ENCODE data around the gene LAMB3. TPM values are rescaled to one million over a fixed set of nuclear protein-coding genes. Genes with fewer than 3 reads are reported as not detected.

The LAMB3 gene
- total RNA-seq, 4 donors from 2014 or later, result 47.2 to 147 (median 126) TPM

DNA sequence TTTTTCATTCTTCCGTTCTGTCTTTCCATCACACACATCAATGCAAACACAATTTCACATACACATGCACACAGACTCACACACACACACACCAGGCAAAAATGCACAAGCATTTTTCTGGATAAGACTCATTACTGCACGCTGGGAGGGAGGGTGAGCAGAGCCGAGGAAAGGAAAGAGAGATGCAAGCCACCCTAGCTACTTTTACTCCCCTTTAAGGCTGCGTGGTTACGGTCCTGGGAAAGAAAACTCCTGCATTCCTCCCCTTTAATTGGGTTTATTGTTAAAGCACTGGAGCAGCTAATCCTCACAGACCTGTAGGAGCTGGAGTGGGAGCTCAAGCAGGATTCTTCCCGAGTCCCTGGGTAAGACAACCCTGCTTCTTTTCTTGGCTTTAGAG, 68.8 kb downstream of the LAMB3 start, which contains the start of gene CAMK1G:
Gene CAMK1G, plus strand, starts transcription at position 307 of the 400 bp plus-strand sequence. CDS start 11,270 bp downstream, outside the sequence.
- TF ChIP-seq POLR2AphosphoS5 (IDR thresholded peaks at IDR 0.05) (no peak), EP300 (IDR thresholded peaks at IDR 0.05; ENCODE audit: low read depth) (no peak), POLR2A (IDR thresholded peaks at IDR 0.05) (no peak)
- TF ChIP-seq, protein P1, sequence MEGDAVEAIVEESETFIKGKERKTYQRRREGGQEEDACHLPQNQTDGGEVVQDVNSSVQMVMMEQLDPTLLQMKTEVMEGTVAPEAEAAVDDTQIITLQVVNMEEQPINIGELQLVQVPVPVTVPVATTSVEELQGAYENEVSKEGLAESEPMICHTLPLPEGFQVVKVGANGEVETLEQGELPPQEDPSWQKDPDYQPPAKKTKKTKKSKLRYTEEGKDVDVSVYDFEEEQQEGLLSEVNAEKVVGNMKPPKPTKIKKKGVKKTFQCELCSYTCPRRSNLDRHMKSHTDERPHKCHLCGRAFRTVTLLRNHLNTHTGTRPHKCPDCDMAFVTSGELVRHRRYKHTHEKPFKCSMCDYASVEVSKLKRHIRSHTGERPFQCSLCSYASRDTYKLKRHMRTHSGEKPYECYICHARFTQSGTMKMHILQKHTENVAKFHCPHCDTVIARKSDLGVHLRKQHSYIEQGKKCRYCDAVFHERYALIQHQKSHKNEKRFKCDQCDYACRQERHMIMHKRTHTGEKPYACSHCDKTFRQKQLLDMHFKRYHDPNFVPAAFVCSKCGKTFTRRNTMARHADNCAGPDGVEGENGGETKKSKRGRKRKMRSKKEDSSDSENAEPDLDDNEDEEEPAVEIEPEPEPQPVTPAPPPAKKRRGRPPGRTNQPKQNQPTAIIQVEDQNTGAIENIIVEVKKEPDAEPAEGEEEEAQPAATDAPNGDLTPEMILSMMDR (IDR thresholded peaks at IDR 0.05), result no peak
- 8 to 19% methylated on average over 5 to 6 of the region's 6 CpGs for WGBS, 2 donors (ENCODE audit: low coverage in 1 of 2)
- Histone ChIP-seq H3K36me3 (no peaks in the 10 kb centered on the region), H3K27ac (no peak within 1 kb of the TSS), H3K4me3 (no peak within 1 kb of the TSS), H3K9me3 (no peaks in the 10 kb centered on the region), H3K27me3 (peaks cover 64% of the 10 kb centered on the region), H3K4me1 (peaks cover 0 to 8% (median 6%) of the 10 kb centered on the region in 4 donors)
- intact Hi-C loops (cut with DNase I; ENCODE audit: low total_unique reads), result no loop called here
- in situ Hi-C loops (cut with MboI; ENCODE audit: low pct_ligation_motif_present in 1 of 4, low pct_unique_long_range_greater_than_20kb in 1 of 4, low sequenced_read_pairs in 3 of 4), result no loop called here
- DNase-seq, result no peak

DNA sequence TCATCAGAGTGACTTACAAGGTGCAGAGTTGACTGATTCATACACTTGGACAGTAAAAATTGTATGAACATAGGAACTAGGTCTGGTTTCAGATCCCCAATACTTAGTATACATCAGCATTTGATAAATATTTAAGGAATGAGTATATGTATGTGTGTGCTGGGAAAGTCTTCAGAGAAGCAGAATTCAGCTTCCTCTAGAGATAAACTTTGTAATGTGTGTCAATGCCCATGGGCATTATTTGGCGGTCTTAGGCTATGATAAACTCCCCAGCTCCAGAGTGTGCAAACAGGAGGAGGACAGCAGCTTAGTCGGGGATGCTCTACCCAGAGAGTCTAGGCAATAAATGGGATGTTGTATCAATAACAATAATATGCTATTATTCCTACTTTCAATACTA, 71.6 kb downstream of the LAMB3 start:
- 71 to 93% methylated on average over 2 of the region's 2 CpGs for WGBS, 2 donors (ENCODE audit: low coverage in 1 of 2)
- TF ChIP-seq EP300 (IDR thresholded peaks at IDR 0.05; ENCODE audit: low read depth), result no peak
- no peak for TF ChIP-seq POLR2A (IDR thresholded peaks at IDR 0.05)
- TF ChIP-seq, protein P1 (IDR thresholded peaks at IDR 0.05), result no peak
- TF ChIP-seq POLR2AphosphoS5 (IDR thresholded peaks at IDR 0.05), result no peak
- Histone ChIP-seq H3K4me3 (no peak overlapping the region), H3K9me3 (no peaks in the 10 kb centered on the region), H3K36me3 (no peaks in the 10 kb centered on the region), H3K4me1 (peaks cover 0 to 3% (median 3%) of the 10 kb centered on the region in 4 donors), H3K27me3 (peaks cover 62% of the 10 kb centered on the region), H3K27ac (no peak overlapping the region)
- DNase-seq, result no peak
- intact Hi-C loops (cut with DNase I; ENCODE audit: low total_unique reads), result no loop called here
- in situ Hi-C loops (cut with MboI; ENCODE audit: low pct_ligation_motif_present in 1 of 4, low pct_unique_long_range_greater_than_20kb in 1 of 4, low sequenced_read_pairs in 3 of 4), result no loop called here

DNA sequence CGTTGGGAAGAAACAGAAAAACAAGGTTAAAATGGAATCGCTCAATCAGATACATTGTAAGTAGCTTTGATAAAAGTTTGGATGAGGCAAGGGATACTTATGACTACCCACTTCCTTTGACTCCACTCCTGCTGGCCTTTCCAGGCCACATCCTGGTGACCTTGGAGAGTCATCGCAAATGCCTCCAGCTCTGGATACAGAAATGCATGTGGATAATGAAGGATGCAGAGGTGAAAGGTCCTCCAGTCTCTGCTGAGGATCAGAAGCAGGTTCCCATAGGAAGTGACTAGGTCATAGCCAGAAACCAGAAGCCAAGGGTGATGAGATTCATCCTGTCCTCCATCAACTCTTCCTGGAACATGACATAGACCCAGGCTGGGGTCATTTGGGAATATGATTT, 74.9 kb downstream of the LAMB3 start:
- no peak for TF ChIP-seq EP300 (IDR thresholded peaks at IDR 0.05; ENCODE audit: low read depth)
- no peak for TF ChIP-seq POLR2AphosphoS5 (IDR thresholded peaks at IDR 0.05)
- TF ChIP-seq, protein P1 (IDR thresholded peaks at IDR 0.05), result no peak
- TF ChIP-seq POLR2A (IDR thresholded peaks at IDR 0.05), result no peak
- H3K4me3 ChIP-seq, result no peak overlapping the region
- peaks cover 31% of the 10 kb centered on the region for H3K27me3 ChIP-seq
- intact Hi-C loops (cut with DNase I; ENCODE audit: low total_unique reads), result loop anchor here (5.0 kb wide), 3 partner anchors 50 to 170 kb away; no protein-coding TSS in a partner anchor
- WGBS, 2 donors (ENCODE audit: low coverage in 1 of 2), result 88 to 94% methylated on average over 2 to 3 of the region's 3 CpGs
- H3K4me1 ChIP-seq, result no peaks in the 10 kb centered on the region
- in situ Hi-C loops (cut with MboI; ENCODE audit: low pct_ligation_motif_present in 1 of 4, low pct_unique_long_range_greater_than_20kb in 1 of 4, low sequenced_read_pairs in 3 of 4), result loop anchor here (5.0 to 10.0 kb wide), 5 partner anchors 47 to 157 kb away; no protein-coding TSS in a partner anchor
- no peaks in the 10 kb centered on the region for H3K36me3 ChIP-seq
- no peak overlapping the region for H3K27ac ChIP-seq
- DNase-seq, result no peak
- H3K9me3 ChIP-seq, result no peaks in the 10 kb centered on the region

DNA sequence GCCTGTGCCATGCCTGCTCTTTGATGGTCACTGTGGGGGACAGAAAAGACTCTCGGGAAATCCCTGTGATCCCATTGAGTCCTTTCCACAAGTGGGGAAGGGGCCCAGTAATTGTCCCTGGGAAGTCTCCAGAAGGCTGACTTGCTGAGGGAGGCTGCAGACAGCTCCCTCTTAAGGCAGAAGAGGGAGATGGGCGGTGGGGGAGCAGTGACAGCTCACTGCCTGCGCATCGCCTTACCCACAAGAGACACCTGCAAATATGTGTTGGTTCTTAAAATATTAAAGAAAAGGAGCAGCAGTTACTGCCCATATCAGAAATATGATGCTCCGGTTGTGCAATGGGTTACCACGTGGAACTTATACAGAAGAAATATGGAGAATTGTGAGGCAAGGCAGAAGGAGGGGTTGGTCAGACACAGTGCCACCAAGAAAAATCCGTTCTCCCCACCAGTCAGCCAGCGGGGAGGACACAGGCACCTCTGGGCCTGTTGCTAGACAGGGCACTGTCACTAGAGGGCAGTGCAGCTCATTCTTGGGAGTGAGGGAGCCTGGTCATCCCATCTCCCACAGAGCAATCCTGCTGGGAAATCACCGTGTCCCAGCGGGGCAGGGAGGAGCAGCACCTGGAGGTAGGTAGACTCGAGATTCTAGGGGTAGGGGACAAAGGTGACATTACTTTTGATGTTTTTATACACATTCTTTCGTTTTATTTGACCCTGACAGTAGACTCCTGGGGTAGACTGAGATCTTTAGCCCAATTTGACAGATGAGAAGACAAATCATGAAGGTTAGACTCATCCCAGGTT, 75.6 kb downstream of the LAMB3 start:
- DNase-seq, result peak; percentile 83
- Histone ChIP-seq H3K4me1 (no peaks in the 10 kb centered on the region), H3K36me3 (no peaks in the 10 kb centered on the region), H3K27me3 (peaks cover 23% of the 10 kb centered on the region), H3K9me3 (no peaks in the 10 kb centered on the region), H3K4me3 (no peak overlapping the region), H3K27ac (no peak overlapping the region)
- WGBS, 2 donors (ENCODE audit: low coverage in 1 of 2), result 18% methylated on average over 12 of the region's 12 CpGs; no CpG with 5 or more reads in 1 of the 2 donors
- intact Hi-C loops (cut with DNase I; ENCODE audit: low total_unique reads) (loop anchor here (5.0 kb wide), 3 partner anchors 51 to 171 kb away; no protein-coding TSS in a partner anchor), in situ Hi-C loops (cut with MboI; ENCODE audit: low pct_ligation_motif_present in 1 of 4, low pct_unique_long_range_greater_than_20kb in 1 of 4, low sequenced_read_pairs in 3 of 4) (loop anchor here (5.0 to 10.0 kb wide), 5 partner anchors 48 to 158 kb away; no protein-coding TSS in a partner anchor)
- TF ChIP-seq, protein P1 (IDR thresholded peaks at IDR 0.05), result peak; percentile 85 to 95 (median 89)
- TF ChIP-seq EP300 (IDR thresholded peaks at IDR 0.05; ENCODE audit: low read depth), result no peak
- TF ChIP-seq POLR2A (IDR thresholded peaks at IDR 0.05), result no peak
- TF ChIP-seq POLR2AphosphoS5 (IDR thresholded peaks at IDR 0.05), result no peak

Data from transverse colon (tissue), 4 donors.